ENCODE measurements around the gene SIGLEC9.

The SIGLEC9 gene

DNA sequence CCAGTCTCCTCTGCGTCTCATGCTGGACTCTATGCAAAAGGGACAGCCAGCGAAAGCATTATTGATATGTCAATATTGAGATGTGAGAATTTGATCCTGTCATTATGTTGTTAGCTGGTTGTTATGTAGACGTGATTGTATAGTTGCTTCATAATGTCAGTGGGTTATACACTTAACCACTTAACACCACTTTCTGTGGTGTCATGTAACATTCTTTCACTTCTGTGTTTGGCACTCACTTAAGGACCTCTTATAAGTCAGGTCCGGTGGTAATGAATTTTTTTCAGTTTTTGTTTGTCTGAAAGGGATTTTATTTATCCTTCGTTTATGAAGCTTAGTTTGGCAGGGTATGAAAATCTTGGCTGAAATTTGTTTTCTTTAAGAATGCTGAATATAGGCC, 10.3 kb downstream of the SIGLEC9 start:
- DNase-seq (ENCODE audit: low read depth, low spot score), result no peak
- no peak overlapping the region for H3K4me3 ChIP-seq (ENCODE audit: low read depth, low read length)
- no peak for TF ChIP-seq CTCF (IDR thresholded peaks at IDR 0.05; ENCODE audit: low read depth, low read length)
- in situ Hi-C loops (cut with HindIII; ENCODE audit: low sequenced_read_pairs), result no loop called here

DNA sequence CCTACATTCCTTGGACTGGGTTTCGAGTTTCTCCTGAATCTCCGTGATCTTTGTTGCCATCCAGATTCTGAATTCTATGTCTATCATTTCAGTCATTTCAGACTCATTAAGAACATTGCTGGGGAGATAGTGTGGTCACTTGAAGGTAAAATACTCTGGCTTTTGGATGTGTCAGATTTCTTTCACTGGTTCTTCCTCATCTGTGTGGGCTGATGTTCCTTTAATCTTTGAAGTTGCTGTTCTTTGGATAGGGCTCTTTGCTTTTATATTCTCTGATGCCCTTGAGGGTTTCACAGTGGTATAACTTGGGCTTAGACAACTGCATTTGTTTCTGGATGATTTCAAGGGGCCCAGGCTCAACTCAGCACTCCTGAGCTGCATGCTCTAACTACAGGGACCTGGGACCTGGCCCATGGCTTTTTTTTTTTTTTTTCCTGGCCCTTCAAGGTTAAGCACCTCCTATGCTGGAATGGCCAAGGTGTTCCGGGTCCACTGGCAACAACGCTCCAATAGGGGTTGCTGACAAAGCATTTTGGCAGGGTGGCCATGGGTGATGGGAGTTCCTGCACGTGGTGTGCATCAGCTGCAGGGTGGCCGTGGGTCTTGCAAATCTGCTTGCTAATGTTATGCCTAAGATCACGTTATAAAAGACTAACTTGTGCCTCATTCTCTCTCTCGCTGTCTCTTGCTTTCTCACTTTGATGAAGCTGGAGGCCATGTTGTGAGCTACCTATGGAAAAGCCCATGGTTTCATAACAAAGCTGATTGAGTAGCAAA, 11.5 kb downstream of the SIGLEC9 start:
- TF ChIP-seq CTCF (IDR thresholded peaks at IDR 0.05; ENCODE audit: low read depth, low read length), result no peak
- DNase-seq (ENCODE audit: low read depth, low spot score), result no peak
- no peak overlapping the region for H3K4me3 ChIP-seq (ENCODE audit: low read depth, low read length)
- in situ Hi-C loops (cut with HindIII; ENCODE audit: low sequenced_read_pairs), result no loop called here

GRCh38 chr19:51136851-51137551, 12.3 kb downstream of the SIGLEC9 start:
- no peak overlapping the region for H3K4me3 ChIP-seq (ENCODE audit: low read depth, low read length)
- in situ Hi-C loops (cut with HindIII; ENCODE audit: low sequenced_read_pairs), result no loop called here
- TF ChIP-seq CTCF (IDR thresholded peaks at IDR 0.05; ENCODE audit: low read depth, low read length), result no peak
- DNase-seq (ENCODE audit: low read depth, low spot score), result no peak

DNA sequence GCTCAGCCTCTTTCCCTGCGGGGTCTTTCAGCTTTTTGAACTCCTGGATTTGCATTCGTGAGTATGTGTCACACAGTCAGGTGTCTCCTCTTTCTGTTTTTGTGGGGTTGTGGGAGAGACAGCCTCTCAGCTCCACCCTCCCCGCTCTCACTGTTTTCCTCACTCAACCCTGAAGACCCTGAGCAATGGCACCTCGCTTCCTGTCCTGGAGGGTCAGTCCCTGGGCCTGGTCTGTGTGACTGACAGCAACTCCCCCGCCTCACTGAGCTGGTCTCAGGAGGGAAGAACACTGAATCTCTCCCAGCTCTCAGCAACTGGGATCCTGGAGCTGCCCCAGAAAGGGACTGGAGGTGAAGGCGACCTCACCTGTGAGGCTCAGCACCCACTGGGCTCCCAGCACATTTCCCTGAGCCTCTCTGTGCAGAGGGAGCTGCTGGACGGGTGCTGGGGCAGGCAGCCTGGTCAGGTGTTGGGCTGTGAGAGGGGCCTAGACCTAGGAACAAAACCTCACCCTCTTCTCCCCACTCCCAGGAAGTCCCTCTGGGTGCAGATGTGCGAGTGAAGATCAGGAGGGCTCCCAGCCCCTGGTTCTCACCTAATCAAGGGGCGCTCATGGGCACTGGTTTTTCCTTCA, 13.2 kb downstream of the SIGLEC9 start:
- DNase-seq (ENCODE audit: low read depth, low spot score), result no peak
- no peak for TF ChIP-seq CTCF (IDR thresholded peaks at IDR 0.05; ENCODE audit: low read depth, low read length)
- H3K4me3 ChIP-seq (ENCODE audit: low read depth, low read length), result no peak overlapping the region
- in situ Hi-C loops (cut with HindIII; ENCODE audit: low sequenced_read_pairs), result no loop called here

DNA sequence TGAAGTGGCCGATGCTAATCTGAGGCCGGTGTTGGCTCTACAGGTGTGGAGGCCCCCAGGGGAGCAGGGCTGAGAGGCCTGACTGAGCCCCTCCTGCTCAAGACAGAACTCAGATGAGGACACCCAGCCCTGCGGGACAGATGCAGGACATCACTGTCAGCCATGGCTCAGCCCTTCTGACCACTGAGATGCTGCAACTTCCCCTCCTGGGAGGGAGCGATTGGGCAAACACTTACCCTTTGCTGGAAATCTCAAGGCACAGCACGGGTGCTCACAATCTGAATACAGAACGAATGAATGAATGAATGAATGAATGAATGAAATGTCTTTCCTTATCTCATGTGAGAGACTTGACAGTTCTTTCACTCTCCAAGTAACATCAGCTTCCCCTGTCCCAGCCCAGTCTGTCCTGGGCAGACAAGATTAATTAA, 13.9 kb downstream of the SIGLEC9 start:
- TF ChIP-seq CTCF (IDR thresholded peaks at IDR 0.05; ENCODE audit: low read depth, low read length), result no peak
- no peak overlapping the region for H3K4me3 ChIP-seq (ENCODE audit: low read depth, low read length)
- no peak for DNase-seq (ENCODE audit: low read depth, low spot score)
- in situ Hi-C loops (cut with HindIII; ENCODE audit: low sequenced_read_pairs), result no loop called here

GRCh38 chr19:51139299-51140014, 14.8 kb downstream of the SIGLEC9 start:
- in situ Hi-C loops (cut with HindIII; ENCODE audit: low sequenced_read_pairs), result no loop called here
- H3K4me3 ChIP-seq (ENCODE audit: low read depth, low read length), result no peak overlapping the region
- DNase-seq (ENCODE audit: low read depth, low spot score), result no peak

More at GRCh38 chr19:51139299-51140014, 14.8 kb downstream of the SIGLEC9 start:
- no peak for TF ChIP-seq CTCF (IDR thresholded peaks at IDR 0.05; ENCODE audit: low read depth, low read length)
